SU-DHL-6 (cell line): ENCODE data around the gene RAB1A.

ENCODE experiments used
- H2AFZ ChIP-seq: fragments of 200-600 bp; sonication (generic); 2 replicates; pipeline ENCODE4 v1.6.1; 2014; ENCODE audit warnings: low read depth, mild to moderate bottlenecking, moderate library complexity, mixed read lengths, antibody characterized with exemption, low read length; ENCODE audit not compliant: severe bottlenecking
- H3F3A ChIP-seq: fragments of 200-600 bp; shearing (Covaris generic); 2 replicates; pipeline ENCODE4 v1.6.0; 2016; ENCODE audit warnings: antibody characterized with exemption, mild to moderate bottlenecking; ENCODE audit not compliant: insufficient read depth
- H3K27ac ChIP-seq: fragments of 200-600 bp; sonication (generic); 2 replicates; pipeline ENCODE4 v1.5.1; 2016; ENCODE audit warnings: low read depth, mild to moderate bottlenecking, low read length, moderate library complexity, mixed read lengths
- H3K27me3 ChIP-seq: fragments of 200-600 bp; sonication (generic), shearing (Covaris generic); 2 replicates; pipeline ENCODE4 v1.6.0; 2014; ENCODE audit warnings: mild to moderate bottlenecking, low read length
- H3K36me3 ChIP-seq: fragments of 200-600 bp; sonication (generic); 2 replicates; pipeline ENCODE4 v1.6.1; 2014; ENCODE audit warnings: mild to moderate bottlenecking, low read length, mixed read lengths
- H3K4me2 ChIP-seq: fragments of 300-600, 200-600 bp; shearing (Covaris generic), sonication (generic); 2 replicates; pipeline ENCODE4 v1.6.0; 2014; ENCODE audit warnings: low read length, low read depth, mild to moderate bottlenecking; ENCODE audit not compliant: poor library complexity, severe bottlenecking
- H3K4me3 ChIP-seq: fragments of 200-600 bp; sonication (generic); 2 replicates; pipeline ENCODE4 v1.5.1; 2014; ENCODE audit warnings: antibody characterized with exemption, low read length, mild to moderate bottlenecking, mixed read lengths; ENCODE audit not compliant: insufficient read depth, poor library complexity, severe bottlenecking
- H3K79me2 ChIP-seq: fragments of 200-600 bp; sonication (generic); 2 replicates; pipeline ENCODE4 v1.6.1; 2014; ENCODE audit warnings: mild to moderate bottlenecking, low read length, moderate library complexity; ENCODE audit not compliant: insufficient read depth
- H3K9ac ChIP-seq: fragments of 200-600 bp; sonication (generic); 2 replicates; pipeline ENCODE4 v1.7.0; 2014; ENCODE audit warnings: mild to moderate bottlenecking, low read length
- H3K9me2 ChIP-seq: fragments of 200-600 bp; sonication (generic); replicated peaks from 2 replicates; pipeline ENCODE4 v1.6.1; 2014; ENCODE audit warnings: low read length; ENCODE audit not compliant: insufficient read depth
- H3K9me3 ChIP-seq: fragments of 200-600 bp; sonication (generic); 2 replicates; pipeline ENCODE4 v1.6.1; 2014; ENCODE audit warnings: low read length, mixed read lengths; ENCODE audit not compliant: insufficient read depth
- H4K20me1 ChIP-seq: fragments of 200-600 bp; sonication (generic); 2 replicates; pipeline ENCODE4 v1.6.1; 2014; ENCODE audit warnings: low read depth, mild to moderate bottlenecking, antibody characterized with exemption, low read length, moderate library complexity, mixed read lengths
- EZH2phosphoT487 ChIP-seq: fragments of 200-600 bp; sonication (generic), shearing (Covaris generic); conservative IDR thresholded peaks from 2 replicates; pipeline ENCODE4 v1.6.1; 2018; ENCODE audit warnings: mild to moderate bottlenecking, antibody characterized with exemption, low read length, moderate library complexity, mixed read lengths
- TF ChIP-seq, protein P1 (sequence below): fragments of 200-600 bp; sonication (generic); IDR thresholded peaks from one replicate; pipeline ENCODE4 v1.5.1; 2017; ENCODE audit warnings: antibody characterized with exemption, mild to moderate bottlenecking, low read length, moderate library complexity; ENCODE audit not compliant: insufficient read depth, poor library complexity, severe bottlenecking

The RAB1A gene

DNA sequence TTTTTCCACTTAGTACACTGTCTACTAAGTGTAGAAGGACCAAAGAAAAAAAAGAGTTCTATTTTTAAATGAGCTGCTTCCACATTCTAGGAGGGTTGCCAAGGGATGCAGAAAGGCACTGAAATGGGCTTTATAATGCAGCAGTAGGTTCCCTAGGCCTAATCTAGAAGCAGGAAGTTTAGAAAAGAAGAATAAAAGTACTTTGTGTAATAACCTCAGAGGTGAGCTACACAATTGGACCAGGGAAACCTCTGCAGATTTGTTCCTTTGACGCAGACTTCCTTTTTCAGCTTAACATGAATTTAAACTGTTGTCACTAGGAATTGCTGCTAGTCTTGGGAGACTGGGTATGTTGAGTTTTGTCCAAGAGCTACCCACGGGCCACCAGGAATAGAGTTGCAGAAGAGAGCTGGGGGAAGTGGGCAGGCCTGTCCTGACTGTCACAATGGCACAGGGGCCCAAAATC lies 34.6 kb upstream of the RAB1A start:
- Histone ChIP-seq H3K9ac (no peak overlapping the region), H4K20me1 (no peaks in the 10 kb centered on the region), H3K9me2 (no peaks in the 10 kb centered on the region), H3K27ac (no peak overlapping the region), H3K27me3 (no peaks in the 10 kb centered on the region), H3K36me3 (no peaks in the 10 kb centered on the region), H3K4me2 (no peak overlapping the region), H3K79me2 (no peaks in the 10 kb centered on the region), H3F3A (no peaks in the 10 kb centered on the region), H3K9me3 (no peaks in the 10 kb centered on the region), H3K4me3 (no peak overlapping the region), H2AFZ (no peak overlapping the region)
- no peak for TF ChIP-seq EZH2phosphoT487
- TF ChIP-seq, protein P1, sequence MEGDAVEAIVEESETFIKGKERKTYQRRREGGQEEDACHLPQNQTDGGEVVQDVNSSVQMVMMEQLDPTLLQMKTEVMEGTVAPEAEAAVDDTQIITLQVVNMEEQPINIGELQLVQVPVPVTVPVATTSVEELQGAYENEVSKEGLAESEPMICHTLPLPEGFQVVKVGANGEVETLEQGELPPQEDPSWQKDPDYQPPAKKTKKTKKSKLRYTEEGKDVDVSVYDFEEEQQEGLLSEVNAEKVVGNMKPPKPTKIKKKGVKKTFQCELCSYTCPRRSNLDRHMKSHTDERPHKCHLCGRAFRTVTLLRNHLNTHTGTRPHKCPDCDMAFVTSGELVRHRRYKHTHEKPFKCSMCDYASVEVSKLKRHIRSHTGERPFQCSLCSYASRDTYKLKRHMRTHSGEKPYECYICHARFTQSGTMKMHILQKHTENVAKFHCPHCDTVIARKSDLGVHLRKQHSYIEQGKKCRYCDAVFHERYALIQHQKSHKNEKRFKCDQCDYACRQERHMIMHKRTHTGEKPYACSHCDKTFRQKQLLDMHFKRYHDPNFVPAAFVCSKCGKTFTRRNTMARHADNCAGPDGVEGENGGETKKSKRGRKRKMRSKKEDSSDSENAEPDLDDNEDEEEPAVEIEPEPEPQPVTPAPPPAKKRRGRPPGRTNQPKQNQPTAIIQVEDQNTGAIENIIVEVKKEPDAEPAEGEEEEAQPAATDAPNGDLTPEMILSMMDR, result no peak

DNA sequence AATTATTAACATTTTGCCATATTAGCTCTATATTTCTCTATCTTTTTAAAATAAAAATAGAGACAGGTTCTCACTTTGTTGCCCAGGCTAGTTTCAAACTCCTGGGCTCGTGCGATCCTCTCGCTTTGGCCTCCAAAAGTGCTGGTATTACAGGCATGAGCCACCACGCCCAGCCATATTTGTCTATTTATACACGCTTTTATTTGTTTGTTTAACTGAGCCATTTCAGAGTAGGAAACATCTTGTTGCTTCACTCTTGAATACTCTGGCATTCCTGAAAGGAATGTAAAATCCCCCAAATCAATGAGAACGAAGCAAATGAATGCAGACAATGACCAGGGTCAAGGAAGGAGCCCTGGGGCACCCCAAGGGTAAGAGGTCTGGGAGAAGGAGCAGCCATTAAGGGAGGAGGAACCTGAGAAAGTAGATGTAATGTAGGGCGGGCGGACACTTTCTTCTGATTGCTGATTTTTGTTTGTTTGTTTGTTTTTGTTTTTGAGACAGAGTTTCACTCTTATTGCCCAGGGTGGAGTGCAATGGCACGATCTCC lies 31.7 kb upstream of the RAB1A start:
- TF ChIP-seq EZH2phosphoT487, result no peak
- TF ChIP-seq, protein P1, result no peak
- H3K79me2 ChIP-seq, result no peaks in the 10 kb centered on the region
- H3K9me2 ChIP-seq, result no peaks in the 10 kb centered on the region
- no peak overlapping the region for H2AFZ ChIP-seq
- no peak overlapping the region for H3K27ac ChIP-seq
- H3K9me3 ChIP-seq, result no peaks in the 10 kb centered on the region
- no peak overlapping the region for H3K4me2 ChIP-seq
- no peaks in the 10 kb centered on the region for H3K36me3 ChIP-seq
- no peaks in the 10 kb centered on the region for H4K20me1 ChIP-seq
- no peak overlapping the region for H3K4me3 ChIP-seq
- no peak overlapping the region for H3K9ac ChIP-seq
- H3K27me3 ChIP-seq, result no peaks in the 10 kb centered on the region
- H3F3A ChIP-seq, result no peaks in the 10 kb centered on the region

DNA sequence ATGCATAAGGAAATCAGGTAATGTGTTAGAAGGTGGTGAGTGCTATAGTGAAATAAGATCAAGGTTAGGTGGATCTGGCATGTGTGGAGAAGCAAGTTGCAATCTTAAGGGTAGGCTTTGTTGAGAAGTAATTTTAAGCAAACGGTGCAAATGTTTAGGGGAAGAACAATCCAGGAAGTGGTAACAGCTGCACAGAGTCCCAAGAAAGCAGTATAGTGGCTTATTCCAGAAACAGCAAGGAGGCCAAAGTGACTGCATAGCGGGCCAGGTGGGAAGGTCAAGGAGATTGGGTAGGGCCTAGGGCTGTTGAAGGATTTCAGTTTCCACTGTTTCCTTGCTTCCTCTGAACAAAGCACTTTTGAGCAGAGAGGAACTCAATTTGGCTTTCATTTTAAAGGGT lies 30.0 kb upstream of the RAB1A start:
- no peak overlapping the region for H3K27ac ChIP-seq
- H3K4me3 ChIP-seq, result no peak overlapping the region
- TF ChIP-seq EZH2phosphoT487, result no peak
- TF ChIP-seq, protein P1, result no peak
- no peaks in the 10 kb centered on the region for H3F3A ChIP-seq
- H4K20me1 ChIP-seq, result no peaks in the 10 kb centered on the region
- H3K79me2 ChIP-seq, result no peaks in the 10 kb centered on the region
- H3K9me3 ChIP-seq, result no peaks in the 10 kb centered on the region
- H3K9me2 ChIP-seq, result no peaks in the 10 kb centered on the region
- H3K4me2 ChIP-seq, result peak overlapping the region; percentile 10
- H3K9ac ChIP-seq, result no peak overlapping the region
- H3K36me3 ChIP-seq, result no peaks in the 10 kb centered on the region
- peak overlapping the region; percentile 8 for H2AFZ ChIP-seq
- H3K27me3 ChIP-seq, result no peaks in the 10 kb centered on the region
